ENCODE measurements around the gene CES3. TPM values are rescaled to one million over a fixed set of nuclear protein-coding genes. Genes with fewer than 3 reads are reported as not detected.
A peak's percentile ranks its signal among the peaks of the same experiment; 100 is the strongest.
"Not testable (repeated sequence)": the region's sequence is repeated elsewhere in the genome, so short reads cannot be mapped to it uniquely, and the experiment has no call there.

Gene CES3
- total and polyA plus RNA-seq, 4 donors, result 0.19 to 28.3 (median 12.5) TPM

- TF ChIP-seq REST (IDR thresholded peaks at IDR 0.05), result peak; percentile 55
- peak in 1 of 2 donors; percentile 50 for TF ChIP-seq EGR1 (IDR thresholded peaks at IDR 0.05; ENCODE audit: low read depth in 2 of 2)
- peak; percentile 80 to 96 for TF ChIP-seq GABPA (IDR thresholded peaks at IDR 0.05 in 1 of 2, conservative IDR thresholded peaks at IDR 0.05 in 1 of 2)
- no peak for TF ChIP-seq RXRA (IDR thresholded peaks at IDR 0.05)
- TF ChIP-seq HNF4A (conservative IDR thresholded peaks at IDR 0.05), result peak in 1 of 2 donors; percentile 18
- TF ChIP-seq FOXA2 (IDR thresholded peaks at IDR 0.05), result no peak
- TF ChIP-seq ATF3 (IDR thresholded peaks at IDR 0.05), result no peak
Measured at GRCh38 chr16:66934138-66934838, 26.8 kb upstream of the CES3 start, which contains the start of gene CIAO2B (continued).

GRCh38 chr16:66934839-66935313 lies 26.2 kb upstream of the CES3 start:
- DNase-seq (ENCODE audit: low spot score); H3K27me3 ChIP-seq (ENCODE audit: control insufficient read depth in 4 of 4, insufficient read depth in 4 of 4, low read length in 3 of 4); H3K36me3 ChIP-seq (ENCODE audit: control insufficient read depth in 4 of 4, insufficient read depth in 3 of 4, low read depth in 1 of 4, low read length in 3 of 4); H3K9me3 ChIP-seq (ENCODE audit: control insufficient read depth in 4 of 4, low read length in 3 of 4): not testable (repeated sequence)
- Histone ChIP-seq H3K4me1 (ENCODE audit: control insufficient read depth in 4 of 4, insufficient read depth in 4 of 4, low read length in 3 of 4) (peaks cover 10 to 65% (median 53%) of the 10 kb centered on the region in 4 donors), H3K9ac (ENCODE audit: low read depth in 1 of 2, low read length in 2 of 2) (peak overlapping the region; percentile 85 to 86), H3K4me3 (ENCODE audit: low read depth in 1 of 3, low read length in 3 of 3) (peak overlapping the region; percentile 77 to 93 (median 81)), H3K27ac (ENCODE audit: low read depth in 1 of 2, low read length in 2 of 2) (peak overlapping the region; percentile 94 to 96)
- 2% methylated on average over 21 of the region's 24 CpGs for WGBS

- WGBS, result 16% methylated on average over 44 of the region's 44 CpGs
- no peaks in the 10 kb centered on the region for H3K9me3 ChIP-seq (ENCODE audit: control insufficient read depth in 4 of 4, low read length in 3 of 4)
- DNase-seq (ENCODE audit: low spot score), result peak; percentile 69
- H3K4me1 ChIP-seq (ENCODE audit: control insufficient read depth in 4 of 4, insufficient read depth in 4 of 4, low read length in 3 of 4), result peaks cover 10 to 66% (median 54%) of the 10 kb centered on the region in 4 donors
- peak within 1 kb of the TSS; percentile 89 to 93 for H3K9ac ChIP-seq (ENCODE audit: low read depth in 1 of 2, low read length in 2 of 2)
- peak within 1 kb of the TSS; percentile 77 to 93 (median 81) for H3K4me3 ChIP-seq (ENCODE audit: low read depth in 1 of 3, low read length in 3 of 3)
- H3K27ac ChIP-seq (ENCODE audit: low read depth in 1 of 2, low read length in 2 of 2), result peak within 1 kb of the TSS; percentile 94 to 96
- peaks cover 7 to 13% (median 12%) of the 10 kb centered on the region in 4 donors for H3K36me3 ChIP-seq (ENCODE audit: control insufficient read depth in 4 of 4, insufficient read depth in 3 of 4, low read depth in 1 of 4, low read length in 3 of 4)
- no peaks in the 10 kb centered on the region for H3K27me3 ChIP-seq (ENCODE audit: control insufficient read depth in 4 of 4, insufficient read depth in 4 of 4, low read length in 3 of 4)
- TF ChIP-seq FOXA2 (IDR thresholded peaks at IDR 0.05) (no peak), JUND (IDR thresholded peaks at IDR 0.05) (peak in 1 of 2 donors; percentile 68), HNF4A (conservative IDR thresholded peaks at IDR 0.05) (peak; percentile 92 to 93), ZBTB33 (IDR thresholded peaks at IDR 0.05) (peak; percentile 48), GABPA (IDR thresholded peaks at IDR 0.05 in 1 of 2, conservative IDR thresholded peaks at IDR 0.05 in 1 of 2) (peak in 1 of 2 donors; percentile 53), ATF3 (IDR thresholded peaks at IDR 0.05) (no peak), SP1 (IDR thresholded peaks at IDR 0.05) (peak; percentile 86), RXRA (IDR thresholded peaks at IDR 0.05) (peak; percentile 73 to 81), REST (IDR thresholded peaks at IDR 0.05) (peak; percentile 95), TAF1 (conservative IDR thresholded peaks at IDR 0.05) (peak; percentile 94), FOXA1 (IDR thresholded peaks at IDR 0.05) (no peak), RAD21 (IDR thresholded peaks at IDR 0.05) (no peak), HNF4G (IDR thresholded peaks at IDR 0.05) (peak; percentile 85), YY1 (IDR thresholded peaks at IDR 0.05) (peak; percentile 57), EGR1 (IDR thresholded peaks at IDR 0.05; ENCODE audit: low read depth in 2 of 2) (no peak), MAX (IDR thresholded peaks at IDR 0.05) (peak; percentile 67)
Measured at GRCh38 chr16:66935314-66936011, 25.6 kb upstream of the CES3 start, which contains the start of gene CES2. Gene CES2, plus strand, starts transcription at chr16:66935516. Its CDS starts 120 bp downstream, at chr16:66935636.
